Activated T-helper 9 cell treated with anti-CD3 and anti-CD28 coated beads, Interleukin-2, amount 50 U/mL, for 16 hours (primary cell): ENCODE data around the gene CTIF.
"Not testable (repeated sequence)": the region's sequence is repeated elsewhere in the genome, so short reads cannot be mapped to it uniquely, and the experiment has no call there.

Experiments
- DNase-seq: peaks from one replicate; pipeline ENCODE4 v3.0.0-alpha.2; 2020; ENCODE audit warnings: low read depth

CTIF gene

DNA sequence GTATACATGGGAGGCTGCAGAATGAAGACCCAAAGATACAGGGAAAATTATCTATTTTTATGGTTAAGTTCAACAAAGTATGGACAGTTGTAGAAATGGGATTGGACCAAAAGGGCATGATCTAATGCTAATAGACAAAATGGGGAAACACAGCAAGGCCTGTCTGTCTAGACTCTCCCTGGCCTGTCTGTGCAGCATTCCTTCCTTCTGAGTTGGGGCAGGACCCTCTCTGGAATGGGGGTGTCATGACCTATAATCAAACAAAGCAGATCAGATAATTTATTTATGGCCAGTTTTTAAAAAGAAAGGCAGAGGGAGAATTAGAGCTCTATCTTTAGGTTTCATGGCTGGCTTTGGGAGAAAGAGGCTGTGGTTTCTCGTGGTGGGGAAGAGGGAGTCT, 104.4 kb downstream of the CTIF start:
- no peak for DNase-seq

DNA sequence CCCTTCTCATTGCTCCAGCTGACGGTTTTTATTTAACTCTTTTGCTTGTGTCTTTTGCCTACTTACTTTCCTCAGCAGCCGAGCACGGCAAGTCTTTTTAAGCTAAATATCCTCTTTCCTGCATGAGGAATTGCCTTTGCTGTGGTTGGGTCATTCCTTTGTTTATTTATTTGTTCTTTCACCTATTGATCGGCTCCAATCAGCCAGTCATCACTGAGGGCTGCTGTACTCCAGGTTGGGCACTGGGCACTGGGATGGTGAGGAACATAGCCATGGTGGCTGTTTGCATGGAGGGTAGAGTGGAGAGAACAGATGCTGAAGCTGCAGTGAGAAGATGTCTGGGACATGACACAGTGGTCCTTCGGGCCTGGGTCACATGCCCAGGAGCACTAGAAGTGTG, 105.2 kb downstream of the CTIF start:
- DNase-seq, result no peak

DNA sequence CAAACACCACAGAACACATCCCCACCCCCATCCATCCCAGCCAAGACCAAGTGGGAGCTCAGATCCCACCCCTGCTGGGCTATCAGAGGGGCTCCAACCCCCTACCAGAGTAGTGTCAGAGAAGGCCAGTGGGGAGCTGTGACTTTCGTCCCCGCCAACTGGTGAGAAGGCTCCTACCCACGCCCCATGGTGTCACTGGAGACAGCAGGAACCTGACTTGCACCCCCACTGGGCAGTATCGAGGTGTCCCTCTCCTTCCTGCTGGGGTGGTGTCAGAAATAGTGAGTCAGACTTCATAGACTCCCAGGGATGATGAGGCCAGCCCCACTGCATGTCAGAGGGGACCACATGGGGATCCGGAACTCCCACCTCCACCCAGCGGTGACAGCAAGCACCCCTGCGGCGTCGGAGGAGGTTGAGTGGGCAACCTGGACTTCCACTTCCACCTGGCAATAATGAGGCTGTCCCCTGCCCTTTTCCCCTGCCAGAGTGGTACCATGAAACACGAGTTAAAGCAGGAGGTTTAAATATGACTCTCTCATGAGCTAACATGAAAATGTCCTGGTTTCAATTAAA, 106.7 kb downstream of the CTIF start:
- DNase-seq, result no peak

DNA sequence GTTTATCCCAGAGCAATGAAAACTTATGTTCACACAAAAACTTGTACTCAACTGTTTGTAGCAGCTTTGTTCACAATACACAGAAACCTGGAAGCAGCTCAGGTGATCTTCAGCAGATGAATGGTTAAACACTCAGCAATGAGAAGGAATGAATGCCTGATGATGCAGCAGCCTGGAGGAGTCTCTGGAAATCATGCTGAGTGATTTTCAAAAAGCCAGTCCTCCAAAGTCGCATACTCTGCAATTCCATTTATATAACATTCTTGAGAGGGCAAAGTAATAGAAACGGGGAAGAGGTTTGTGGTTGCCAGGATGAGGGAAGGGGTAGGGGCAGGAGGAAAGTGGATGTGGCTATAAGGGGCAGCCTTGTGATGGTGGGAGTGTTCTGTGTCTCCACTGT, 108.1 kb downstream of the CTIF start:
- DNase-seq, result no peak

DNA sequence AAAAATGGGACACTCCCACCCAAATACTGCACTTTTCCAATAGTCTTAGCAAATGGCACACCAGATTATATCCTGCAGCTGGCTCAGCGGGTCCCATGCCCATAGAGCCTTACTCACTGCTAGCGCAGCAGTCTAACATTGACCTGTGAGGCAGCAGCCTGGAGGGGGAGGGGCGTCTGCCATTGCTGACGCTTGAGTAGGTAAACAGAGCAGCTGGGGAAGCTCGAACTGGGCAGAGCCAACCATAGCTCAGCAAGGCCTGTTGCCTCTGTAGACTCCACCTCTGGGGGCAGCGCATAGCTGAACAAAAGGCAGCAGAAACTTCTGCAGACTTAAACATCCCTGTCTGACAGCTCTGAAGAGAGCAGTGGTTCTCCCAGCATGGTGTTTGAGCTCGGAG, 110.4 kb downstream of the CTIF start:
- no peak for DNase-seq

DNA sequence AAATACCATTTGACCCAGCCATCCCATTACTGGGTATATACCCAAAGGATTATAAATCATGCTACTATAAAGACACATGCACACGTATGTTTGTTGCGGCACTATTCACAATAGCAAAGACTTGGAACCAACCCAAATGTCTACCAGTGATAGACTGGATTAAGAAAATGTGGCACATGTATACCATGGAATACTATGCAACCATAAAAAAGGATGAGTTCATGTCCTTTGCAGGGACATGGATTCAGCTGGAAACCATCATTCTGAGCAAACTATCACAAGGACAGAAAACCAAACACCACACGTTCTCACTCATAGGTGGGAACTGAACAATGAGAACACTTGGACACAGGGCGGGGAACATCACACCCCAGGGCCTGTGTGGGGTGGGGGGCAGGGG, 115.8 kb downstream of the CTIF start:
- not testable (repeated sequence) for DNase-seq

DNA sequence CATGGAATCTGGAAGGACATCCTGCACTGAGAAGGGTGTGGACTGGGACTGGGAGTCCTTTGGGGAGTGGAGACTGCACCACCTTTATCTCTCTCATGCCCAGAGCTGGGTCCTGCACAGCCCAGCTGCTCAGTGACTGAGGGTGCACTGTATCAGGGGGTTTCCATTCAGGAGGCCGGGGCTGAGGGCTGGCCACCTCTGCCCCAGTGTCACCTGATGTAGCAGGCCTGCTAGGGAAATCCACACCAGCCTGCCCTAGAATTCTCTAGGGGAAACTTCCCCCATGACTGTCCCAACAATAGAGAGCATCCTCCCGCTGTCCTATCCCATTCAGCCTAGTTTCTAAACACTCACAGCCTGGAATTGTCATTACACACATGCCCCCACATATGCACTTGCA, 116.7 kb downstream of the CTIF start:
- no peak for DNase-seq

DNA sequence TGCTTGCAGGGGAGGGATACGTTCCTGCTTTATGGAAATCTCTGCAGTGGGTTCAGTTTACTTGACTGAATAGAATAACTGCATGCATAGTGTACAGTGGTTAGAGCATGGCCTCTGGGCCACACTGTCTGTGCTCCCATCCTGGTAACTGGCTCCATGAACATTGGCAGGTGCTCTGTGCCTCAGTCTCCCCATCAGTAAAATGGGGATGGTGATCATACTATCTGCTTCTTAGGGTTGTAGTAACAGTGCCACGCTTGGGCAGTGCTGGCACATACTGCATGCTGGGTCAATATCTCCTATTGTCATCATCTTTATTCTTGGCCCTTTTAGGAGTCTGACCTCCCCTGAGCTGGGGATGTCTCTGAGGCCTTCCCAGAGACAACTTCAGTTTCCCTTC, 117.3 kb downstream of the CTIF start:
- DNase-seq, result no peak

DNA sequence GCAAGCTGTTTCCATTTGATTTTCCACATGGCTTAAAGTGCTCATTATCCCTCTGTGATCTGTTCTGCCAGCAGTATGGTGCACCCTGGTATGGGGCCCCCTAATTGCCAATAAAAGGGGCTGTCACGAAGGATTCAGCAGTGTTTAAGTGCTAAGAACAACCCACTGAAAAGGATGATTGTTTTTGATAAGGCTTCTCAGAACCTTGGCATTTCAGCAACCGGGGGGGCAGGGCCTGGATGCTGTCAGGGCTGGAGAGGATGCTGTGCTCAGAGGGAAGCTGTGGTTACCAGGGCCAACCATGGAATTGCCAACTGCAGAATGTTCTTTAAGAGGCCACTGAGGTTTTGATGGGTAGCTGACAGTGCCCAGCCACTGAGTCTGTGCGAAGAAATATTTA, 117.8 kb downstream of the CTIF start:
- no peak for DNase-seq

DNA sequence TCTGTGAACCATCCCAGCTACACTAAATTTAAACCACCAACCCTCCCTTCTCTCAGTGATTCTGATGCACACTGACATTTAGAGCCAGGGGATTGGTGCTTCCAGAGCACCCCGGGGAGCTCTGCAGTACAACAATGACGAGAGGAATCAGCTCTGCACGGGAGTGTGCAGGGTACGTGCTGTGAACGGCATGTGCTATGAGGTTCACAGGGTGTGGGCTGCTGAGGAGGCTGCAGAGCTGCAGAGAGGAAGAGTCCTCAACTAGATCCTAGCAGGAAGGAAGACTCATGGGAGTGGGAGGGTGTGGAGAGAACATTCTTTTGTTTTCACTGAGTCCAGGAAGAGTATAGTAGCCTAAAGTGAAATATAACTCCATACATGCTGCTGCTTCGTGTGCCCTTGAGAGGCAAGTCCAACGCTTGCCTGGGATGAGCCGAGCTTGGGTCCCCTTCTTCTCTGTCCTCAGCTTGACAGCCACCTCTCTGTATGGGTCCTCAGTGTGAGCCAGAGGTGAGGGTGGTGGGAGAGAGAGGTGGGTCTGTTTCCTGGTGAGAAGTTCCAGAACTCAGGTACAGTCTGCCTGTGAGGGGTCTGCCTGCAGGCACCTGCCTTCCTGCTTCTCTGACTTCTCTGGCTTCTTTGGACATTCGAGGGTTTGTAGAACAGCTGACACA, 118.8 kb downstream of the CTIF start:
- no peak for DNase-seq

DNA sequence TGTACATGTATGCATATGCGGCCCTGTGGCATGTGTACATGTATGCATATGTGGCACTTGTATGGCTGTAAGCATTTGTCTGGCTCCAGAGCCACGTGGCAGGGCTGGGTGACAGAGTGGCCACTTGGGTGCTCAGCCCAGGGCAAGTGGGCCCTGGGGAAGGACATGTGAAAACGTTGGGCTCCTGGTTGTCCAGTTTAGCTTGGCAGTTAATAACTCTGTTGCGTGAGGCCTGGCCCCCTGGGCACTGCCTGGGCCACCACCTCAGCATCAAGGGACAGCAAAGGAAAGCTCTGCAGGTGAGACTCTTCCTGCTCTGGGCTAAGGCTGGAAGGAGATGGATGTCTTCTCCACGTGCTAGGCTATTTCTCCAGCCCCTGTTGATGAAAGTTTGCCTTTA, 119.9 kb downstream of the CTIF start:
- no peak for DNase-seq

DNA sequence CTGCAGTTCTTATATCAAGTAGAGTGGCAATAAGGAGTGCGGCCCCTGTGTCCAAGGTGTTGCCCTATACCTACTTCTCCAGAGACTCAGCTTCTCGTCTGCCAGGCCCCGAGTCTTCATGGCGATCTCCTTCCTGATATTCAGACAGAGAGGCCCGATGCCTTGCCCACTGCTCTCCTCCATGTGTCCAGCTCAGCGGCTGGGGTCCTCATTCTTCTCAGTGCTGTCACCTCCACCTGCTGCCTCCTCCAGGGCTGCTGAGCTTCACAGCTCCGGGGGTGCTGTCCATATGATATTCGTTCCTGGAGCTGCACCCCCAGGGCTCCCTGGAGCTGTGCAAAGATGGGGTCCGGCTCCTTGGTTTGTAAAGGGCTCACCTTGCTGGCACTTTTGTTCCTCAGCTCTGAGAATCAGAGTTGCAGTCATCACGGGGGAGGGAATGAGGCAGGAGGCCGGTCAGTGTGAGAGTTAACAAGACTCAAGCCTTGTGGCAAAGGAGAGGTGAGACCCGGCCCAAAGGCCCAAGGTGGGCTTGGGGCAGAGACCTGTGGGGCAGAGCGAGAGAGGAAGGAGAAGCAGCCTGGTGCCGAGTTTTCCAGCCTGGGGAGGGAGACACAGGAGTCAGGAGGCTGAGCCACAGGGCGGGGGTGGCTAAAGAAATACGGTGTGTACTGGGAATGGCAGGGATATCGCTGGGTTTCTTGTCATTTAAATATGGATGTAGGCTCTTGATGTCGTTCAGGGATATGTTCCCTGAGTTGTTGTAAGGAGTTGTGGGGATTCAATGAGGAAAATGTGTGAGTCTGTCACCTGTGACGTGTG, 120.6 kb downstream of the CTIF start:
- DNase-seq, result no peak

DNA sequence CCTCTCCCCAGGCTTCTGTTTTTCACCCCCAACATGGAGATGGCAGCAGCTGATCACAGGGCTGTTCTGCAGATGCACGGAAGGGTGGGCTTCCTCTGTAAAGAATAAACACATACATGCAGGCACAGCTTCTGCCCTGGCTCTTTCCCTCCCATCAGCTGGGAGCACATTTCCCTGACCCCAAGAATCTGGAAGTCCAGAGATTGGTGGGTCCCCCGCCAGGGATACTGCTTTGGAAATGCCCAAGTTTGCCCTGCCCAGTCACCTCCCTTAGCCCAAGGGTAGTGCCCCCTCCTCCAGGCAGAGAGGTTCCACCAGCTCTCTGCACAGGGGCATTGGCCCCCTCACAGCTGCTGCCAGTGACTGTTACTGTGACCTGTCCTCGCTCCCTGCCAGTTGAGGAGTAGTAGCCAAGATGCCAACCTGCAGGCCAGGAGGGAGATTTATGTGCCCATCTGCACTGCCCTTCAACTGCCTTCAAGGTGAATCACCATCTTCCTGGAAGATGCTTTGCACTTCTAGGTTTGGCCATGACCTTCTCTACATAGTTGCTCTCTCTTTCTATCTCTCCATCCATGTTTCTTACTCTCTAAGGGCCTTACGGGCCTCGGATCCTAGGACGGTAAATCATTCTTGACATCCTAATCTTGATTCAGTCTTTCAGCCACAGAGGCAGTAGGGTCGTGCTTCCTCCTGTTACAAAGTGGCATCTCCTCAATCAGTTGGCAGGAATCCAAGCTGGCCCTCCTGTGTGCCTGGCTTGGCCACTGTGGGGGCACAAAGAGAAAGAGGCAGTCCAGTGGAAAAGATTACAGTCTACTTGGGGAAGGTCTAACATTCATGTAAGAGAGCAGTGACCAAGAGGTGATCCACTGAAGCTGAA, 121.8 kb downstream of the CTIF start:
- no peak for DNase-seq

DNA sequence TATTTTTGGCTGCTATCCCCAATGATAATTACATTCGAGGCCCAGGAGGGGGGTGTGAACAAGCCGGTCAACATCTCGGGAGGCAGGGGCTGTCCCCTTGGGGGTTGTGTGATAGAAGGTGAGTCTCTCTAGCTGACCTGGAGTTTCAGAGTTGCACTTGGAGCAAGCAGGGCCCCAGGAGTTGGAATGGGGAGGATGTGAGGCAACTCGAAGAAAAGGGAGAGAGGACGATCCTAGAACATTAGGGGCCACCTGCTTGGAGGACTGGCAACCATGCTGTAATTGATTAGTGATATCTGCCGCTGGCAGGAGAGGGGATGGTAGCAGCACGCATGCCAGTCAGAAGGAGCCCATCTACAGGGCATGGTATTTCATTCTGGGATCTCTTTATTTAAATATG, 122.6 kb downstream of the CTIF start:
- no peak for DNase-seq

DNA sequence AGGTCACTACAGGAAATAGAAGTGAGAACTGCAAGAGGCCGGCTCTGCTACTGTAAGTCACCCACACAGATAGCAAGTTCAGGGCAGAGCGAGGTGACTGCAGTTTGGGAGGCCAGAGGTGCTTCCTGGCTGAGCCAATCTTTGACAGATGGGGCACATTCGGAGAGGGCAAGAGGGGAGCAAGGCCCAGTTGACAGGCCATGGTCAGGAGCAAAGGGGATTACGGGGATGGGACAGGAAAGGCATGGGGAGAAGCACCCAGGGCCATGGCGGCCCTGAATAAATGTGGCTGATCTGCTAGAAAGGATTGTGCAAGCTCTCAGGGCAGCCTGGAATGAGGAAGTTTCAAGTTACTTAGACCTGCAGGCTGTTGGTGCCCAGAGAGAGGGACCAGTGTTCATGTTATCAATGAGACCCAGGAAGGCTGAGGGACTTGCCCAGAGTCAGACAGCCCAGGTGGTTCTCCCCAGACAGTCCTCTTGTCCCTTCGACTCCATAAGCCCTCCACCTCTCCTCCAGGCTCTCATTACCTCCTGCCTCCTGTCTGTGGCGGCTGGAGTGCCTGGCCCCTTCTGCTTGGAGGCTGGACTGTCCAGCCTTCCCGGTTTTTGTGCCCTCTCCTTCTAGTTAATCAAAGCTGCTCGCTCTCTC, 123.3 kb downstream of the CTIF start:
- DNase-seq, result no peak

DNA sequence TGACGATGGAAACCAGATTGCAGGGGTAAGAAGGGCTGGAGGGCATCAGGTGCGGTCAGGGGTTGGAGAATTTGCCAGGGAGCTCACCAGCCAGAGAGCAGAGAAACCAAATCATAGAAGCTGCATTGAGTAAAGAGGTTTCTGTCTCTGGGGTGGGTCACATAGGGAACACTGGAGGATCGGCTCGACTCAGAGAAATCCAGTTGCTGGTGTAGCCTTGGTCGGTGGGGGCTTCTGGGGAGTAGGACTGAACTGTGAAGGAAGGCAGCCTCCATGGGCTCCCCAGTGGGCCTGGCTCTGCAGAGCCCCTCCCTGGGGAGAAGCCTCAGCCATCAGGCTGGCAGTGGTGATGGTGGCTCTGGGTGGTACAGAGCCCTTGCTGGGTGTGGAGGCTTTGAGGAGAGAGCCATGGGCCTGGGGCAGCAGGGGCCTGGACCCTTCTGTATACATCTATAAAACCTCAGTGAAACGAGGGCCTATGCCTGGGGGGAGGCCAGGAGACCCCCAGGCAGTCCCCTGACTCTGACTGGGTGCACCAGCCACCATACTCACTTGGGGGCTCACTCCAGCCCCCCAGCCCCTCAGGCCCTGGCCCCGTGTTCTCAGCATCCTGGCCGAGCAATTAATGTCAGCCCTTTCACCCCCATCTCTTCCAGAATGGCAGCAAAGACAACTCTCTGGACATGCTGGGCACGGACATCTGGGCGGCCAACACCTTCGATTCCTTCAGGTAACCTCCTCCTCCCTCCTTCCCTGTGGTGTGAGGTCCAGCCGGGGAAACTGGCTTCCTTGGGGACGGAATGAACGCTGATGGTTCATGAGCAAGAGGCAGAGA, 124.5 kb downstream of the CTIF start:
- DNase-seq, result no peak

DNA sequence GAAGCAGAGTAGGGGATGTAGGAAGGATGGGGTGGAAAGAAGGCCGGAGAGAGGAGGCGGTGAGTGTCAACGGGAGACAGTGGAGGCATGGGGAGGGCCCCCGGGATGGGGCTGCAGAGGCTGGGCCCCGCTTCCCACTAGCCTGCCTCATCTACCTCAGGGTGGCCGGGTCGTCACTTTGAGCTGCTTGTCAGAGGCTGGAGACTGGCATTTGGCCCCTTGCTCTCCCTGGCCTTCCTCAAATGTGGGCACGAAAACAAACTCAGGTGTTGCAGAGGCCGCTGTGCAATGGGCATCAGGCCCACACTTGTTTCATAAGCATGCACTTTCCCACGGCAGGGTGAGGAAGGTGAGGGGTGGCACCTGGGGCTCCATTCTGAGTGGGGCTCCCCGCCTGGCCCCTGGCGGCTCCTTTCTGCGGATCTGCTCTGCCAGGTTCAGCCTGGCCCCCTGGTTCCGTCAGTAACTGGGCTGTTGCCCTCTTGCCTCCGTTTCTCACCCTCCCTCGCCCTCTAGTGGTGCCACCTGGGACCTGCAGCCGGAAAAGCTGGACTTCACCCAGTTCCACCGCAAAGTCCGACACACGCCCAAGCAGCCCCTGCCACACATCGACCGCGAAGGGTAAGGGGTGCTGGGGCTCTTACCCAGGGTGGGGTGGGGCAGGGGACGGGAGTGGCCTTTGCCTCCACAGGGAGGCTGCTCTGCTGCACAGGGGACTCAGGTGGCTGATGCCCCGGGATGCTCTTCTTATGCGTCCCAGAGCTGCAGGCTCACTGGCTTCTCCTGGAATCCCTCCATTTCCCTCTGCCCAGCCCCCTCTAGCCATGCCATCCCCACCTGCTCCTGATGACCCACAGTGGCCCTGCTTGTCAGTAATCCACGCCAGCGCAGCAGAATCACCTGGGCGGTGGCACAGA, 125.4 kb downstream of the CTIF start:
- DNase-seq, result peak; percentile 29

DNA sequence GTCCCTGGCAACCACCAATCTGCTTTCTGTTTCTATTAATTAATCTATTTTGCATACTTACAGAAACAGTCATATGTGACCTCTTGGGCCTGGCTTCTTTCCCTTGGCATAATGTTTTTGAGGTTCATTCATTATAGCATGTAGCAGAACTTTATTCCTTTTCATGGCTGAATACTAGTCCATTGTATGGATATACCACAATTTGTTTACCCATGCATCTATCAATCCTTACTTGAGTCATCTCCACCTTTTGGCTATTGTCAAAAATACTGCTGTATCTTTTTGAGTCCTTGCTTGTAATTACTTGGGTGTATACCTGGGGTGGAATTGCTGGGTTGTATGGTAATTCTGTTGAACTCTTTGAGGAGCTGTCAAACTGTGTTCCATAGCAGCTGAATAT, 126.8 kb downstream of the CTIF start:
- DNase-seq, result no peak

DNA sequence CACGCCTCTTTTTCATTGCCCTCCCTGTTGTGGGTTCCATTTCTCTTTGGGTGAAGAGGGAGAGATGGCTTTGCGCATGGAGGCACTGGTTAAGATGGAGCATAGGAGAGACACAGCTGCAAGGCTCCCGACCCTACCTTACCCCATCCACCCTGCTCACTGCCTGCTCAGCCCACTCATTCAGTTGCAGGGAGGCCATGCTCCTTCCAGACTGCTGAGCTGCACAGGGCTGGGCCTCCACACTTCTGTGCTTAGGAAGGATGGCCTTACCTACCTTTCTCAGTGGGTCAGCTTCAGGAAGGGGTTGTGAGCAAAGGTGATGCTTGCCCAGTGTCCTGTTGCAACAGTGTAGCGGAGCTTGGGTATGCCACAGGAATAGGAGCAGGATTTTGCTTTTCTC, 127.8 kb downstream of the CTIF start:
- no peak for DNase-seq
